GM19025 (cell line): ENCODE measurements around the gene MTG2.

Experiments
- ATAC-seq: cut with Tn5 transposase; IDR thresholded peaks from one replicate; pipeline ENCODE4 v1.9.1; 2021; ENCODE audit warnings: mild to moderate bottlenecking, low read depth, moderate library complexity; ENCODE audit not compliant: unreplicated experiment

The MTG2 gene

GRCh38 chr20:62201173-62202082, 18.6 kb downstream of the MTG2 start:
- no peak for ATAC-seq

- ATAC-seq: no peak
These were observed 19.2 kb downstream of the MTG2 start for GRCh38 chr20:62202083-62202395.

GRCh38 chr20:62202676-62203377, 20.0 kb downstream of the MTG2 start:
- no peak for ATAC-seq

GRCh38 chr20:62203378-62204030, 20.7 kb downstream of the MTG2 start:
- no peak for ATAC-seq

GRCh38 chr20:62205618-62206387, 23.0 kb downstream of the MTG2 start:
- no peak for ATAC-seq

- no peak for ATAC-seq
These were observed 23.6 kb downstream of the MTG2 start for GRCh38 chr20:62206388-62206775.

- ATAC-seq: no peak
These were observed 25.4 kb downstream of the MTG2 start for GRCh38 chr20:62208061-62208794.

GRCh38 chr20:62208795-62209755, 26.2 kb downstream of the MTG2 start:
- ATAC-seq: no peak

GRCh38 chr20:62209850-62210495, 27.1 kb downstream of the MTG2 start:
- no peak for ATAC-seq

- ATAC-seq: no peak
These were observed 27.6 kb downstream of the MTG2 start for GRCh38 chr20:62210496-62210855.

GRCh38 chr20:62211216-62211615, 28.4 kb downstream of the MTG2 start:
- no peak for ATAC-seq

GRCh38 chr20:62211769-62212288, 29.0 kb downstream of the MTG2 start:
- ATAC-seq: no peak

GRCh38 chr20:62212299-62212698, 29.5 kb downstream of the MTG2 start:
- no peak for ATAC-seq

GRCh38 chr20:62214067-62214466, 31.2 kb downstream of the MTG2 start:
- no peak for ATAC-seq

- no peak for ATAC-seq
These were observed 32.5 kb downstream of the MTG2 start for GRCh38 chr20:62215020-62215990.

GRCh38 chr20:62215991-62216635, 33.3 kb downstream of the MTG2 start:
- no peak for ATAC-seq
